Measurements from ENCODE around the gene ADGRV1. TPM values are rescaled to one million over a fixed set of nuclear protein-coding genes. Genes with fewer than 3 reads are reported as not detected.
"Not testable (repeated sequence)": the region's sequence is repeated elsewhere in the genome, so short reads cannot be mapped to it uniquely, and the experiment has no call there.

ADGRV1 gene
- polyA plus RNA-seq, 1 donor: 1.1 TPM

DNA sequence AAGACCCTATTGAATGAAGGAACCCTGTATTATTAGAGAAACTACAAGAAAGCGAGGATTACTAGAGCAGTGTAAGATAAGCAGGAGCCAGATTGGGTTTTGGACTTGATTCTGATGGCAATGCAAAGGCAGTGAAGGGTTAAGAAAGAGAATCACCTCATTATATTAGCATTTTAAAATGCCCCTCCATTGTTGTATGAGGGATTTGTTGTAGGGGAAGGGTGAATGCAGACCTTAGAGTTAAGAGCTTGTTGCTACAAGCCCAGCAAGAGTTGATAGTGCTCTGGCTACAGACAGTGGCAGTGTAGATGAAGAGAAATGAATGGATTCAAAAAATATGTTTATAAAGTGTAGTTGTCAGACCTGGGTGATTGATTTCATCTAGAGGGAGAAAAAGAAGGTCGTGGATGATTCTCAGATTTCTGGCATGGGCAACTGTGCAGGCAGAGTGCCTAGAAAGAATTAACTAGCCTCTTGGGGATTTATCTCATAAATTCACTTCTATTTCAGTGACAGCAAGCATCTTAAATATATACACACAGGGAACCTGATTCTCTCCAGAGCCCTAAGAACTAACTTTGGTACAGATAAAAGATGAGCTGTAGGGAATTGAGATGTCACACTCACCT lies 479.7 kb downstream of the ADGRV1 start:
- DNase-seq: no peak

DNA sequence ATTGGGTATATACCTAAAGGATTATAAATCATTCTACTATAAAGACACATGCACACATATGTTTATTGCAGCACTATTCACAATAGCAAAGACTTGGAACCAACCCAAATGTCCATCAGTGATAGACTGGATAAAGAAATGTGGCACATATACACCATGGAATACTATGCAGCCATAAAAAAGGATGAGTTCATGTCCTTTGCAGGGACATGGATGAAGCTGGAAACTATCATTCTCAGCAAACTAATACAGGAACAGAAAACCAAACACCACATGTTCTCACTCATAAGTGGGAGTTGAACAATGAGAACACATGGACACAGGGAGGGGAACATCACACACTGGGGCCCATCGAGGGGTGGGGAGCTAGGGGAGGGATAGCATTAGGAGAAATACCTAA lies 482.5 kb downstream of the ADGRV1 start:
- DNase-seq: not testable (repeated sequence)

DNA sequence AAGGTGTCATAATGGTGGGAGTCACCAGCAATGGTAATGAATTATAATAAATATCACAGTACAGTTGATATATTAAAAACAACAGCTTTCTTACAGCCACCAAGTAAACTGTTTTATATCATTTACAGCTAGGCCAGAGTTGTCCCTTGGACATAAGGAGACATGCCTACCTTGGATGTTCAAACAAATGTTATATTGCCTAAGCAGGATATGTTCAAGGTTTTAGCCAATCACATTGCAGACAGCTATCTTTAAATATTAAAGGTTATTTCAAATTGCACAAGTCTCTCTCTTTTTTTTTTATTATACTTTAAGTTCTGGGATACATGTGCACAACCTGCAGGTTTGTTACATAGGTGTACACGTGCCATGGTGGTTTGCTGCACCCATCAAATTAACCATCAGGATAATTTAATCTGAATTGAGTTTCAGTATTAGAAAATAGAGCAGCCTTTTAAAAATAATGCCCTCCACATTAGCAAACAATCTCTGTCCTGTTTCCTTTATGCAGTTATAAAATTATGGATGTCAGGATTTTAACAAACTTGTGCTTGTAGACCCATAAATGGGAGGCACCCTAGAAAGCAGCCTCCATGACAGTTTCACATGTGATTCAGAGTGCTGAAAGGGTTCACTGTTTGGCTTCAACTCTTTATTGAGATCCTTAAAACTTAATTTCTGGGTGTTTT lies 483.8 kb downstream of the ADGRV1 start:
- DNase-seq: no peak

DNA sequence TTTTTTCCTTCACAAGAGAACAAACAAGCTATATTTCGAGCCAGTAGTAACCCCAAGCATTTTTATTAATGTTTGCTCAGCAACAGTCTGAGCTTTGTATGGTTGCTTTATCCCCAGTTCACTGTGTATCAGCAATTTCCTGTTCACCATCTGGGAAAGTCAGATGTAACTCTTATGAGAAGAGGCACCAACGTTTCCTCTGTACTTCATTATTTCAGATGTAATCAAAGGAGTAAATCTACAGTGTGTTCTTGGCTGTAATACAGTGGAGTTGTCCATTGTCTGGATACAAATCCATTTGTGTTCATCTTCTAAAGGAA lies 484.3 kb downstream of the ADGRV1 start:
- no peak for DNase-seq

DNA sequence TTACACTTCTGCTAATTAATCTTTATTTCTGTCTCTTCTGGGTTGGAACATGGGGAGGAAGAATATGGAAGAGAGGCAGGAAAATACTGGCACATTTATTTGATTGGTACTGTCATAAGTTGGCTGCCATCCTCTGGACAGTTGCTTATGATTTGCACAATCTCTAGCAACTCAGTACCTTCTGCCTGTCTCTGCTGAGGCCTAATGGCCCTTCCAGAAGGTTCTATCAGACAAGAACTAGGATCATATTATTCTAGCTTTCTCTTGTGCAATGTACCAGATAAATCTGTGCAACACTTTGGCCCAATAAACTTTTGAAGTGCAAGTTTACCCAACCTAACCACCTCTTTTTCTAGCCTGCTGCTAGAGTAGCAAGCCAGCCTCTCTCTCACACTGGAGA lies 489.5 kb downstream of the ADGRV1 start:
- DNase-seq: no peak

DNA sequence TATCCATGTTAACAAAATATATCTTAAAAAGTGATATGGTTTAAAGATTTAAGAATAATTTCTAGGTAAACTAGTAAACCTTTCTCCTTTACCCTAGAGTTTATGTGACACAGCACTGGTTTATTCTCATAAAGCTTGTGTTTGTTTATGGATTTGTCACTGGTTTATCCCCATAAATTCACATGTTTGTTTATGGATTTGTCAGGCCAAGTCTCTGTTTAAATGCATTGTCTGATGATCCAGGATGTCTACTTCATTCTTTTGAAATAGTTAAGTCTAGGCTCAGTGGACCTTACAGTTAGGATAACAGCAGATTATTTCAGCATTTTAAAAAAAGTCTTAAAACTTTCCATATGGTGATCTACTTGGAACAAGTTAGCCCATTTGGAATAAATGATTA lies 490.5 kb downstream of the ADGRV1 start:
- no peak for DNase-seq

DNA sequence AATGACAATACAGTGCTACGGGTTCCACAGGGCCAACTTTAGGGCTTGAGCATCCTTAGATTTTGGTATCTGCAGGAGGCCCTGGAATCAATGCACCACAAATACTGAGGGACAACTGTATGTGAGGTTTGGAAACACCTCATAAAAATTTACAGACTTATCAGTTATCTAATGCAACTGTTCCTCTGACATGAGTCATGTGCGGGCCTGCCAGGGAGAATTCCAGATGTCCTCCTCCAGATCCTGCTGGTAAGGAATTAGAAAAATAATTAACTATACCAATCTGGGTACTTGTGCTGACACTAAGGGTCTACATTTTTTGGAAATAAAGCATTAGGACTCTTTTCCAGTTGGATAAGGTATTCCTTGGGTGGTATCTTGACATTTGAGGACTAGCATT lies 491.2 kb downstream of the ADGRV1 start:
- DNase-seq: no peak

DNA sequence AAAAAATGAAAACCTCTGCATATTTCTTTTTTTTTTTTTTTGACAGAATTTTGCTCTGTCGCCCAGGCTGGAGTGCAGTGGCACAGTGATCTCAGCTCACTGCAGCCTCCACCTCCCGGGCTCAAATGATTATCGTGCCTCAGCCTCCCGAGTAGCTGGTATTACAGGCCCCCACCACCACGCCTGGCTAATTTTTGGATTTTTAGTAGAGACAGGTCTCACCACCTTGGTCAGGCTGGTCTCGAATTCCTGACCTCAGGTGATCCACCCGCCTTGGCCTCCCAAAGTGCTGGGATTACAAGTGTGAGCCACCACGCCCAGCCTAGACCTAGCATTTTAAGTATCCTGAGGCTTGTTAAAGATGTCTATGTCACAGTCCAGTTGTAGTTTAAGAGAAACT lies 493.8 kb downstream of the ADGRV1 start:
- not testable (repeated sequence) for DNase-seq

DNA sequence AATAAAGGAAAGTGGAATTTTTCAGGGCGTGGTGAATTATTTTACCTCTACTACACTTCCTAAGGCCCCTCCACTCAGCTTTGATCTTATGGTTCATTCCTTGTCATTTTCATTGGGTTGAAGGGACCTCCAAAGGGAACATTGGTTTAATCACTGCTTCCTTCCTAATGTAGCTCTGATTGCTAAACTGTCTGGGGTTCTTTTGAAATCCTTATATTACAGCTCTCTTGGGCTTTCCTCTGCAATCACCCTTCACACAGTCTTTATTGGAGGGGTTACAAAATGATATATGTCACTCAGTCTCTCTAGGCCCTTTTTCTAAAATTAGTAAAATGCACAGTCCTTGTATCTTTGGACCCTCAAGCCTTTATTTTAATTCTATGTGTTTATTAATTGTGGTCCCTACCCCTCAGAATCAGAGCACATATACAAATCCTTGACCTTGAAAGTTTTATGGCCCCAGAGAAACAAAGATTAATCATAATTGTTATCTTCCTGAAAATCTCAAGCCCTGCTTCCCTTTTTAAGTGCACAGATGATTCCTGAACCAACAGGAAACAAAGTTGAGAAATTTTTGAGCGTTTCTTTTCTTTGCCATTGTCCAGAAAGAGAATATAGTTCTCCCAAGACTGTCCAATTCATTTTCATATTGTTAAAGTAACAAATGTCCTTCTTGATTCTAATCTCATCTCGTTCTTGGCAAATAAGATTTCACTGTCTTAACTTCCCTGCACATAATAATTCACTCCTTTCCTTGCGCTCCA lies 494.6 kb downstream of the ADGRV1 start:
- no peak for DNase-seq

DNA sequence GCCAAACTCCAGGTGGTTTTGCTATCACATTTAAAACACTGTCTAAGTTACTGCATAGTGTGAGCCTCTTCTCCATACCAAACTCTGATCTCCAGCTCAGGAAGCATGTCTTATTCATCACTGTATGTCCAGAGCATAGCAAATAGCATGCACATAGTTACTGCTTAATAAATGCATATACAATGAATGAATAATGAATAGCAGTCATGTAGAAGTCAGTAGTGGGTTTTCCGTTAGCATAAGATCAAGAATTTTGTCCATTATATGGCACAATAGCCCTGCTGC lies 495.1 kb downstream of the ADGRV1 start:
- DNase-seq: peak; percentile 48

DNA sequence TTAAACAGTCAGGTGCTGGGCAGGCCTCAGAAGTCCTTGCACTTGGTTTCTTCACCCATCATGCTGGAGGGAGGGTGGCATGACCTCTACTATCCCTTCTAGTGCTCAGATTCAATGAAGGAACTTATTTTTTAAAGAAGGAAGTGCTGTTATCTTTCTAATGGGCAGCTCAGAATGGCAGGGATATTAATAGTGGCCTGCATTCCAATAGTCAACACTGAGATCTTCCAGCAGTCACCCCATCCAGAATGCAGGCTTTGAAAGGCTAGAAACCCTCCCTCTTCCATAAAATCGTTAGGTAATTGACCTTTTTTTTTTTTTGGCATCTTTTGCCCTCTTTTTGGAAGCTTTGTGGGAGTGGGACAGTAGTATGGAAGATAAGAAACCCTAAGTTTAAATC lies 499.6 kb downstream of the ADGRV1 start:
- no peak for DNase-seq

DNA sequence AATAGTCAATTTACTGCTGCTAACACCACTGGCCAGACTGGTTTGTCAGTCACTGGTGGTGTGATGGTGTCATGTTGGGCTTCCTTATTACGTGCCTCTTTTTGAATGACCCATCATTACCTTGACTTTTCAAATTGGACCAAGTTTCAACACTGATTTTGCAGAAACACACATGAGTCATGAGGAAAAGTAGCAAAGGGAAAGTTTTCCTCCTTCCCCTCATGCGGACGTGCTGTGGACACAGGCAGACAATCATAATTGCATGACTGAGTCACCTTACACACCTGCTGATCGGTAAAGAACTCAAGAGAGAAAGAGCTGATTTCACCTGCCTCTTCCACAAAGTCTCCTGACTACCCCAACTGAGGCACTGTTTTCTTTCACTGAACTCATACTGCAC lies 500.0 kb downstream of the ADGRV1 start:
- DNase-seq: no peak

DNA sequence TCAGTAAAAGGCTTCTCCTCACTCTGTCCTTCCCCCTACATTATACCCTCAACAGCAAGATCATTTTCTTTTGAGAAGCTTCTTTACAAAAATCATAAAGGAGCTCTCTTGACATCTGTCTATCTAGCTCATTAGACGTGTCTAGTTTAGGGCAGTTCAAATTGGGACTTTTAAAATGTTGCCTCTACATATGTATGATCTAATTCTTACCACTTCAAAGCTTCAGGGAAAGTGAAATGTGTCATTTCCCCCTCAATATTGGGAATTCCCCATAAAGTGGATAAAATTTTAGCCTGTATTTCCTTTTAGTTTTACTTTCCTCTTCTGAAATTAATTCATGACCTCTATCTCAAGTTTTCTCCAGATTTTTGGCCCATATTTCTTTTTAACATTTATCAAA lies 500.8 kb downstream of the ADGRV1 start:
- DNase-seq: no peak

DNA sequence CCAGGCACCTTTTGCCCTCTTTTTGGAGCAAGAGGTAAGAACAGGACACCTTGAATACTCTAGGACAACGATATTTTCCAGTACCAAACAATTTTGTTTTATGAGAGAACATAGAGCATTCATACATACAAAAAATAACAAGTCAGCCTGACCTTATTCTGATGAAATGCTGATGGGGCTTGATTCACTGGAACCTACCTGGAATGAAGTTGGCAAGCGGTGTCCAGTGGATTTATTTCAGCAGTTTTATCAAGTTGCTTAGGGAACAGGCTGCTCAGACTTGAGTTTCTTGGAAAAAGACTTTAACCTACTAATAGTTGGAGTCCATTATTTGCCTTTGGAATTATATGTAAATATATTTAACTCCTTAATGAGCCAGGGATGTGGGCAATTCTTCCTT lies 502.5 kb downstream of the ADGRV1 start:
- DNase-seq: no peak

DNA sequence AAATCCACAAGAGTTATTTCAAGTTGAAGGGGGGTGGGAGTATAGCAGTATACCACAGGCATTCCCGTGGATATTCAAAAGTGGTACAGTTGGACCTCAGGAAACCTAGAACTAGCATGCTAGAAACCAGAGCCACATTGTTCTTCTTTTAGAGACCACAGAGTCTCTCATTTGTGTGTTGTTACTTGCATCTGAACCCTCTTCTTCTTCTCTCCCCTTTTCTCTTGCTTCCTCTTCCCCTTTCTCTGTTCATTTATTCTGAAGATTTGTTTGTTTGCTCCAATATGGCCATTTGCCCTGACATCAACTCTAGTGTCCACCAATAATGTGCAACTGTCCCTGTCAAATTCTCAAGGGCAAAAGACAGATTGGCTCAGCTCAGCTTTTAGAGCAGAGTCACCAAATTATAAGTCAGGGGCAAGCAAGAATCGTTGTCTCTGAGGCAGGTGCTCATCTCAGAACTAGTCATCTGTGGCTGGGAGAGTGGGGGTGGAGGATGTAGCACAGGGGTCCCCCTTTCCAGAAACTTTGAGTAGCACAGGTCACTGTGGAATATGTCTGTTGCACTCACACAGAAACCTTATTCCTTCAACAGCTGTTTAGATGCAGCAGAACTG lies 503.5 kb downstream of the ADGRV1 start:
- DNase-seq: no peak

DNA sequence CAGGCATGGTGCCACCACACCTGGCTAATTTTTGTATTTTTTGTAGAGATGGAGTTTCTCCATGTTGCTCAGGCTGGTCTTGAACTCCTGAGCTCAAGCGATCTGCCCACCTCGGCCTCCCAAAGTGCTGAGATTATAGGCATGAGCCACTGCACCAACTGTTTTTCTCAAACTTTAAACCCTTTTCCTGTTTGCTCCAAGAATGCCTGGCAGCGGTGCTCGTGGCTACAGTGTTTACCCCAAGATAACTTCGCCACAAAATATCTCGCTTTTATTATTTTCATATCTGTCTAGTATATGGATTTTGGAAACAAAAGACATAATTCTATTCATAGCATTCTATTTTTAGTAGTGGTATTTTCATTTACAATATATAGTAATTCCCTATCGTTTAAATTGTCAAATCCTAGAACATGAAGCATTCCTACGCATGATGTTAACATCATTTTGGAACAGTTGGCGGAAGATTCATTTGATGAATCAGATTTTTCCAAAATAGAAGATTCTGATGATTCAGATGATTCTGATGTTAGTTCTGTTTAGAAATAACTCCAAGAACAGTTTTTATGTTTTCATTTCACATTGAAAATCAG lies 504.6 kb downstream of the ADGRV1 start:
- DNase-seq: peak; percentile 53

DNA sequence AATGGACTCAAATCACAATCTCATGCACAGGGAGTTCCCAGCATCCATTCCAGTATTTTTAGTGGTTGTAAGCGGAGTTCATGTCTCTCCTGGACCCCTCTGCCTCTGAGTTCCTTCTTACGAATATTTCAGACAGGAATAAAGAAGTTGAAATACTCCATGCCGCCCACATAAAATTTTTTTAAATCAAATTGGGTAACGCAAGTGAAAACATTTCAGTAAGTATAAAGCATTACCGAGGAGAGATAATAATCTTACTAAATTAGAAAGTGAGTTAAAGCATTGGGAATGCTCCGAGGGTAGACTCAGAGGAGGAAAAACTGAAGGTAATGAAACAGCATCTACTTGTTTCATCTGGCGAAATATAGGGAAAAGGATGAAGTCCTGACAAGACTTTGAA lies 506.9 kb downstream of the ADGRV1 start:
- DNase-seq: no peak

DNA sequence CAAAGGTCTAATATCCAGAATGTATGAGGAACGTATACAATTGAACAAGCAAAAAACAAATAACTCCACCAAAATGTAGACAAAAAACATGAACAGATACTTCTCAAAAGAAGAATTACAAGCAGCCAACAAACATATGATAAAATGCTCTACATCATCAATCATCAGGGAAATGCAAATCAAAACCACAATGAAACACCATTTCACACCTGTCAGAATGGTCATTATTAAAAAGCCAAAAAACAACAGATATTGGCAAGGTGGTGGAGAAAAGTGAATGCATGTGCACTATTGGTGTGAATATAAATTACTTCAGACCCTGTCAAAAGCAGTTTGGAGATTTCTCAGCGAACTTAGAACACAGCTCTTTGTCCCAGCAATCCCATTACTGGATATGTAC lies 510.8 kb downstream of the ADGRV1 start:
- DNase-seq: no peak

DNA sequence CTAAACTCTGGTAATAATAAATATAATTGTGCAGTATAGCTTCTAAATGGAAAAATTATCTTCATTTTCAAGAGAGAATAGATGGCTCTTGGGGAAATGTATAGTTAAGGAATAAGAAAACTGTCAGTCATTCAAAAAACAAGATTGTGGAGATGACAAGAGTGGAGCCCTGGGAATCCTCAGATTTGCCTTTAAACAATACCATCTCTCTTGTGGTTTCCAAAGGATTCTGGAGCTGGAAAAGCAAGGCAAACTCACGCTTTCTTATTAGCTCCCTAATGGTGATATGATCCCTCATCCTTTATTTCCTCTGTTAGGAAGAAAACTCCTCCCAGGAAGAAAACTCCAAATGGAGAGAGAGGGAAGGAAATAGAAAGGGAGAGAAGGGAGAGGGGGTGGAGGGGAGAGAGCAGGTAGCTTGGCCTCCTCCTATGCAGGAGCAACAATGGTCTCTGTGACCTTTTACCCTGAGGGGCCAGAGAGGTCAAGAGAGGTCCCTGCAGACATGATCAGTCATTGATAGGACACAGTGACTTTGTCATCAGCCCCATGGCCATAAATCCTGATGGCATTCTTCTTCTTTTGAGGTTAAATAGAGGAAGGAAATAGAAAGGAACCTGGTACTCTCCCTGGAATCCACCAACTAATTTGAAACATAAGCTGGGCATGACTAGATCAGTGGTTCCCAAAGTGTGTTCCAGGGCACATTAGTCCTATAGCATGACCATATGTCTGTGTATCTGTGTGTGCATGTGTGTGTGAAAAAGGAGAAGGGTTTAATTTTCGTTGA lies 512.4 kb downstream of the ADGRV1 start:
- DNase-seq: no peak

DNA sequence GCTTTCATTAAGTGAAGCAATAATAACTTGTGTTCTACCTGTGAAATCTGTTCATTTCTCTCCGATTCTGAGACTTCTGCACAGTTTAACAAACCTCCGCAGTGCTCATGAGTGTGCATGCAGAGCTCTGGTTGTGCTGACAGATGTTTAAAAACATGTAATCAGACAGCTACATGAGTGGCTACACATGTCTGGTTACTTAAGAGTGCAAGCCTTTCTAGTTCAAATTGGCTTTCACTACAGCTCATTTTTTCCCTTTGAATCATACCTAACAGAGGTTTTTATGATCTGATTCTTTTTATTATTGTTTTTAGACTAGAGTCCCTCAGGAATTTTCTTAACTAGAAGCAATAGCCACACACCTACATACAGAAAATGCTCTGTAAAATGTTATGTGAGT lies 514.3 kb downstream of the ADGRV1 start:
- DNase-seq: no peak

DNA sequence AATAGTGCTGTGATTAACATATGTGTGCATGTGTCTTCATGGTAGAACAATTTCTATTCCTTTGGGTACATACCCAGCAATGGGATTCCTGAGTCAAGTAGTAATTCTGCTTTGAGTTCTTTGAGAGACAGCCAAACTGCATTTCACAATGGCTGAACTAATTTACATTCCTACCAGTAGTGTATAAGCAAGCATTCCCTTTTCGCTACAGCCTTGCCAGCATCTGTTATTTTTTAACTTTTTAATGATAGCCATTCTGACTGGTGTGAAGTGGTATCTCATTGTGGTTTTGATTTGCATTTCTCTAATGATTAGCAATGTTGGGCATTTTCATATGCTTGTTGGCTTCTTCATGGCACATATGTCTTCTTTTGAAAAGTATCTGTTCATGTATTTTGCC lies 516.0 kb downstream of the ADGRV1 start:
- DNase-seq: no peak

DNA sequence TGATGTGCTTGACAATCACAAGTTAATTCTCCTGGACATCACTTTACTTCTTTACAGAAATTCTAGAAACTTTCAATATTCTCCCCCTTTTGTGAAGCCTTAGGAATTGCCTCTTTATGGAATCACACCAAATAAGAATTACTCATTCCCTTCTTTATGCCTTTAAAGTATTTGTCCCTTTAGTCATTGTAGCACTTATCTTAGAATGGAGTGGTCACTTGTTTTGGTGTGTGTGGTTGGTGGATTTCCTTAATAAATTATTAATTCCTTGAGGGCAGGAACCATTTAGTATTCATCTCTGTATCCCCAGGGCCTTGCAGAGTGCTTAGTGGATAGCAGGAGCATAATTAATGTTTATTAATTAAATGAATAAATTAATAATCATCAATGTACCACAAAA lies 517.5 kb downstream of the ADGRV1 start:
- no peak for DNase-seq

DNA sequence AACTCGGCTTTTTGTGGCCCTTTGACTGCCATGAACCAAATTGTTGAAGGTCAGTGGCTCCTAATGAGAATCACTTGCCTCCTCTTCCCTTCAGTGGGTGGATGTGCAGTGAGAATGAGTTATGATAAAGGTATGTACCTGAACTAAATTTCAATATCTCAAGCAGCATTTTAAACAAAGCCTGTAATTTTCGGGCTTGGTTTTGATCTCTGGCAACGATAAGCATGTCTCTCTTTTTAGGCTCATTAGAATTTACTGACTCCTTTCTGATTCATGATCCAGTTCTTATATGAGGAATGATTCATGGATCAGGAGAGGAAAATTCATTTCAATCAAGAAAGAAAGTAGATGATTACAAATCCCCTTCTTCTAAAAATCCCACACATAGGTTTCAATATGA lies 519.0 kb downstream of the ADGRV1 start:
- DNase-seq: no peak
